Epithelial cell of esophagus (primary cell): Measurements from ENCODE around the gene MPPED2.

Experiments
- DNase-seq: peaks from one replicate; pipeline ENCODE4 v3.0.0; 2010; ENCODE audit warnings: low read depth
- H3K4me3 ChIP-seq: 2 replicates; pipeline ENCODE4 v1.5.1; 2011; ENCODE audit warnings: mild to moderate bottlenecking, low read length, control low read depth
- CTCF ChIP-seq: IDR thresholded peaks from 2 replicates; pipeline ENCODE4 v1.5.1; 2011; ENCODE audit warnings: low read depth, mild to moderate bottlenecking, low read length, control low read depth, inconsistent platforms; ENCODE audit not compliant: insufficient read depth; ENCODE audit errors: missing control alignments

Gene MPPED2

GRCh38 chr11:30368394-30368793, 217.8 kb downstream of the MPPED2 start:
- no peak for TF ChIP-seq CTCF
- no peak overlapping the region for H3K4me3 ChIP-seq
- DNase-seq, result no peak

GRCh38 chr11:30365793-30366517, 220.2 kb downstream of the MPPED2 start:
- TF ChIP-seq CTCF, result no peak
- no peak overlapping the region for H3K4me3 ChIP-seq
- no peak for DNase-seq

GRCh38 chr11:30364837-30365482, 221.2 kb downstream of the MPPED2 start:
- no peak overlapping the region for H3K4me3 ChIP-seq
- no peak for DNase-seq
- no peak for TF ChIP-seq CTCF

GRCh38 chr11:30364139-30364836, 221.9 kb downstream of the MPPED2 start:
- no peak overlapping the region for H3K4me3 ChIP-seq
- no peak for DNase-seq
- no peak for TF ChIP-seq CTCF

GRCh38 chr11:30360741-30361140, 225.4 kb downstream of the MPPED2 start:
- peak; percentile 83 for DNase-seq
- TF ChIP-seq CTCF, result no peak
- no peak overlapping the region for H3K4me3 ChIP-seq
